WTC11 (cell line): Measurements from ENCODE around the gene MAS1.

Source experiments
- CTCF ChIP-seq: fragments of 200-600 bp; IDR thresholded peaks from 2 replicates; pipeline ENCODE4 v1.8.0; 2022; ENCODE audit warnings: antibody characterized with exemption
- ZNF138 ChIP-seq: sonication (generic); formaldehyde crosslinking; conservative IDR thresholded peaks from 2 replicates; pipeline ENCODE4 v1.8.1; 2022; ENCODE audit warnings: mild to moderate bottlenecking, moderate library complexity, missing genetic modification reagents
- TF ChIP-seq, protein P1 (sequence below): sonication (generic); formaldehyde crosslinking; IDR thresholded peaks from 2 replicates; pipeline ENCODE4 v1.8.0; 2022; ENCODE audit warnings: mild to moderate bottlenecking, missing genetic modification reagents

DNA sequence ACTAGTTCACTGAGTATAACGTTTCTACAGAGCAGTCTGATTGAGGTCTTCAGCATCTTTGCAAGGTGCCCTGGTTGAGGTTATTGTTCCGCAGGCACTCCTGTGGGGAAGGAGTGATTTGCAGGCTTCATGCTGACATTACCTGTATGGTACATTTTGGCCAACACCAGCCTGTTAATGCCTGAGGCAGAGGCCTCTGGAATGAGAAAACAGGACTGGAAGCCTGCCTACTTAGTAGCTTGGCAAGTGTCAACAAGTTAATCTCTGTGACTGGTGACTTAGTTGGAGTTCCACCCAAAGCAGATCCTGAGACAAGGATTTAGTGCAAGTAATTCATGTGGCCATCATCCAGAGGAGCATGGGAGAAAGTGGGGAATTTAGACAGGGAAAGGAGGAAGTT, 24.6 kb downstream of the MAS1 start:
- TF ChIP-seq, protein P1, sequence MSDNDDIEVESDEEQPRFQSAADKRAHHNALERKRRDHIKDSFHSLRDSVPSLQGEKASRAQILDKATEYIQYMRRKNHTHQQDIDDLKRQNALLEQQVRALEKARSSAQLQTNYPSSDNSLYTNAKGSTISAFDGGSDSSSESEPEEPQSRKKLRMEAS (CRISPR knock-in tag): no peak
- TF ChIP-seq CTCF (no peak), ZNF138 (CRISPR knock-in tag) (no peak)
